NCI-H1436 (cell line): ENCODE results near the gene EVI5.
"Not testable (repeated sequence)": the region's sequence is repeated elsewhere in the genome, so short reads cannot be mapped to it uniquely, and the experiment has no call there.

ENCODE experiments used
- DNase-seq: peaks from one replicate; lab custom pipeline; 2025; lab: John Stamatoyannopoulos, UW

The EVI5 gene

GRCh38 chr1:92572520-92572919, 212.4 kb downstream of the EVI5 start:
- DNase-seq = no peak

GRCh38 chr1:92571578-92571977, 213.3 kb downstream of the EVI5 start:
- no peak for DNase-seq

- DNase-seq = no peak
Measured at GRCh38 chr1:92567211-92567868, 217.6 kb downstream of the EVI5 start.

- no peak for DNase-seq
Measured at GRCh38 chr1:92563457-92564216, 221.3 kb downstream of the EVI5 start.

- DNase-seq = no peak
Measured at GRCh38 chr1:92556350-92556749, 228.6 kb downstream of the EVI5 start.

- DNase-seq = no peak
Measured at GRCh38 chr1:92554216-92554615, 230.7 kb downstream of the EVI5 start.

- no peak for DNase-seq
Measured at GRCh38 chr1:92551916-92552315, 233.0 kb downstream of the EVI5 start.

GRCh38 chr1:92544756-92545165, 240.1 kb downstream of the EVI5 start:
- DNase-seq = no peak

GRCh38 chr1:92543131-92544055, 241.5 kb downstream of the EVI5 start:
- no peak for DNase-seq

- DNase-seq = no peak
Measured at GRCh38 chr1:92538413-92539061, 246.4 kb downstream of the EVI5 start.

GRCh38 chr1:92538048-92538412, 246.9 kb downstream of the EVI5 start:
- DNase-seq = no peak

- DNase-seq = no peak
Measured at GRCh38 chr1:92536980-92537884, 247.7 kb downstream of the EVI5 start.

- no peak for DNase-seq
Measured at GRCh38 chr1:92536211-92536979, 248.5 kb downstream of the EVI5 start.

GRCh38 chr1:92532371-92532770, 252.5 kb downstream of the EVI5 start:
- not testable (repeated sequence) for DNase-seq

GRCh38 chr1:92531939-92532338, 253.0 kb downstream of the EVI5 start:
- not testable (repeated sequence) for DNase-seq

GRCh38 chr1:92527670-92528069, 257.2 kb downstream of the EVI5 start:
- no peak for DNase-seq

GRCh38 chr1:92524944-92525590, 259.8 kb downstream of the EVI5 start:
- not testable (repeated sequence) for DNase-seq

GRCh38 chr1:92519043-92519442, 265.9 kb downstream of the EVI5 start:
- DNase-seq = no peak

GRCh38 chr1:92516574-92516973, 268.3 kb downstream of the EVI5 start:
- no peak for DNase-seq

GRCh38 chr1:92515796-92516201, 269.1 kb downstream of the EVI5 start:
- DNase-seq = no peak
